ENCODE measurements around the gene EFNA1.

Gene EFNA1

GRCh38 chr1:155094622-155094948, 33.1 kb upstream of the EFNA1 start:
- TF ChIP-seq POLR2A (IDR thresholded peaks at IDR 0.05; ENCODE audit: low read depth, low read length) = no peak
- TF ChIP-seq TAF1 (IDR thresholded peaks at IDR 0.05; ENCODE audit: borderline replicate concordance, low read depth, low read length) = no peak
- no peak for TF ChIP-seq POLR2AphosphoS5 (IDR thresholded peaks at IDR 0.05; ENCODE audit: low read depth, low read length)
- FAIRE-seq = no peak
- DNase-seq (ENCODE audit: insufficient read length) = no peak

- FAIRE-seq (no peak), DNase-seq (ENCODE audit: insufficient read length) (no peak)
- no peak for TF ChIP-seq TAF1 (IDR thresholded peaks at IDR 0.05; ENCODE audit: borderline replicate concordance, low read depth, low read length)
- no peak for TF ChIP-seq POLR2AphosphoS5 (IDR thresholded peaks at IDR 0.05; ENCODE audit: low read depth, low read length)
- TF ChIP-seq POLR2A (IDR thresholded peaks at IDR 0.05; ENCODE audit: low read depth, low read length) = no peak
Observed at GRCh38 chr1:155099331-155099730, 28.3 kb upstream of the EFNA1 start.

GRCh38 chr1:155103325-155103724, 24.4 kb upstream of the EFNA1 start:
- FAIRE-seq = no peak

GRCh38 chr1:155104605-155105534, 22.8 kb upstream of the EFNA1 start:
- TF ChIP-seq POLR2A (IDR thresholded peaks at IDR 0.05; ENCODE audit: low read depth, low read length) (no peak), POLR2AphosphoS5 (IDR thresholded peaks at IDR 0.05; ENCODE audit: low read depth, low read length) (no peak), TAF1 (IDR thresholded peaks at IDR 0.05; ENCODE audit: borderline replicate concordance, low read depth, low read length) (no peak)
- DNase-seq (ENCODE audit: insufficient read length) (no peak), FAIRE-seq (no peak)

More at GRCh38 chr1:155103325-155103724, 24.4 kb upstream of the EFNA1 start:
- no peak for DNase-seq (ENCODE audit: insufficient read length)
- TF ChIP-seq POLR2AphosphoS5 (IDR thresholded peaks at IDR 0.05; ENCODE audit: low read depth, low read length) (no peak), TAF1 (IDR thresholded peaks at IDR 0.05; ENCODE audit: borderline replicate concordance, low read depth, low read length) (no peak), POLR2A (IDR thresholded peaks at IDR 0.05; ENCODE audit: low read depth, low read length) (no peak)

GRCh38 chr1:155105604-155106011, 22.1 kb upstream of the EFNA1 start:
- TF ChIP-seq TAF1 (IDR thresholded peaks at IDR 0.05; ENCODE audit: borderline replicate concordance, low read depth, low read length) (no peak), POLR2AphosphoS5 (IDR thresholded peaks at IDR 0.05; ENCODE audit: low read depth, low read length) (no peak), POLR2A (IDR thresholded peaks at IDR 0.05; ENCODE audit: low read depth, low read length) (no peak)
- no peak for DNase-seq (ENCODE audit: insufficient read length)
- FAIRE-seq = no peak

DNA sequence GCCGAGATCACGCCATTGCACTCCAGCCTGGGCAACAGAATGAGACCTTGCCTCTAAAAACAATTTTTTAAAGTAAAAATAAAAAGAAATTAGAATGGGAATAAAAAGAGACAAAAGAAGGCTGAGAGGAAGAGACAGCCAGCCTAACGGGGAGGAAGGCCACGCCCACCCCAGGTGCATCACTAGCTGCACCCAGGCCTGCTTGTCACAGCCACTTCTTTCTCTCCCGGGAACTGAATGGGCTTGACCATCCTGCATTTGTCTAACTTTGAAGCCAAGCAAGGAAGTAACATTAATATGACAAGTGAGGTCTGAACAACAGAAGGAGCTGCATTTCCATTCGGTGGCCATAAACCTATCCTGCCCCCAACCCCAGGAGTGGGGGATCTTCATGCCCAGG, 20.8 kb upstream of the EFNA1 start:
- DNase-seq (ENCODE audit: insufficient read length) (no peak), FAIRE-seq (no peak)
- TF ChIP-seq POLR2AphosphoS5 (IDR thresholded peaks at IDR 0.05; ENCODE audit: low read depth, low read length) (no peak), POLR2A (IDR thresholded peaks at IDR 0.05; ENCODE audit: low read depth, low read length) (no peak), TAF1 (IDR thresholded peaks at IDR 0.05; ENCODE audit: borderline replicate concordance, low read depth, low read length) (no peak)

- DNase-seq (ENCODE audit: insufficient read length) (no peak), FAIRE-seq (no peak)
- TF ChIP-seq POLR2A (IDR thresholded peaks at IDR 0.05; ENCODE audit: low read depth, low read length) = no peak
- no peak for TF ChIP-seq POLR2AphosphoS5 (IDR thresholded peaks at IDR 0.05; ENCODE audit: low read depth, low read length)
- TF ChIP-seq TAF1 (IDR thresholded peaks at IDR 0.05; ENCODE audit: borderline replicate concordance, low read depth, low read length) = no peak
Observed at GRCh38 chr1:155107309-155108264, 20.1 kb upstream of the EFNA1 start.

GRCh38 chr1:155108296-155108695, 19.4 kb upstream of the EFNA1 start:
- no peak for FAIRE-seq
- no peak for TF ChIP-seq POLR2A (IDR thresholded peaks at IDR 0.05; ENCODE audit: low read depth, low read length)
- TF ChIP-seq TAF1 (IDR thresholded peaks at IDR 0.05; ENCODE audit: borderline replicate concordance, low read depth, low read length) = no peak
- no peak for TF ChIP-seq POLR2AphosphoS5 (IDR thresholded peaks at IDR 0.05; ENCODE audit: low read depth, low read length)
- no peak for DNase-seq (ENCODE audit: insufficient read length)

DNA sequence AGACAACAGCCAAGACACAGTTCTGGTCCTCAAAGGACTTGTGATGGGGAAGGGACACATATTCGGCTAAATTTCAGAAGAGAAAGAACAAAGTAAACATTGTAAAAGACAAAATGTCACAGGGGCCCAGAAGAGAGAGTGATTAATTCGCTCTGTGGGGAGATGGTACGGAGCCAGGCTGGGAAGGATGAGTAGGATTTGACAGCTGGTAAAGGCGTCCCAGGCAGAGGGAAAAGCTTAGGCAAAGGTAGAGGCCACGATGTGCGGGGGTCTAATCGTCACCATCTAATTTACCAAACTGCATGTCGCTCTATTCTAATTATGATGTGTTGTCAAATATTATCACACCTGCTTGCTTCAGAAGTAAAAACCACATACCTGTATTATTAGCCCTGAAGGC, 17.3 kb upstream of the EFNA1 start:
- no peak for TF ChIP-seq POLR2AphosphoS5 (IDR thresholded peaks at IDR 0.05; ENCODE audit: low read depth, low read length)
- no peak for TF ChIP-seq POLR2A (IDR thresholded peaks at IDR 0.05; ENCODE audit: low read depth, low read length)
- no peak for TF ChIP-seq TAF1 (IDR thresholded peaks at IDR 0.05; ENCODE audit: borderline replicate concordance, low read depth, low read length)
- DNase-seq (ENCODE audit: insufficient read length) (no peak), FAIRE-seq (no peak)

- FAIRE-seq (no peak), DNase-seq (ENCODE audit: insufficient read length) (no peak)
- TF ChIP-seq POLR2AphosphoS5 (IDR thresholded peaks at IDR 0.05; ENCODE audit: low read depth, low read length) = no peak
- no peak for TF ChIP-seq TAF1 (IDR thresholded peaks at IDR 0.05; ENCODE audit: borderline replicate concordance, low read depth, low read length)
- no peak for TF ChIP-seq POLR2A (IDR thresholded peaks at IDR 0.05; ENCODE audit: low read depth, low read length)
Observed at GRCh38 chr1:155110826-155111225, 16.9 kb upstream of the EFNA1 start.

GRCh38 chr1:155113450-155113980, 14.2 kb upstream of the EFNA1 start:
- no peak for FAIRE-seq
- TF ChIP-seq POLR2AphosphoS5 (IDR thresholded peaks at IDR 0.05; ENCODE audit: low read depth, low read length) (no peak), TAF1 (IDR thresholded peaks at IDR 0.05; ENCODE audit: borderline replicate concordance, low read depth, low read length) (no peak), POLR2A (IDR thresholded peaks at IDR 0.05; ENCODE audit: low read depth, low read length) (no peak)
- DNase-seq (ENCODE audit: insufficient read length) = no peak
